ENCODE data around the gene PTH2. TPM values are rescaled to one million over a fixed set of nuclear protein-coding genes. Genes with fewer than 3 reads are reported as not detected.

The PTH2 gene
- total and polyA plus RNA-seq, 9 donors: not detected

GRCh38 chr19:49387936-49388372 lies 35.3 kb downstream of the PTH2 start, which contains the start of gene KASH5:
Gene KASH5 (plus strand): TSS chr19:49388249. CDS start chr19:49390884, 2,635 bp downstream.
- Histone ChIP-seq H3K36me3 (no peaks in the 10 kb centered on the region), H3K4me3 (no peak within 1 kb of the TSS), H3K9me3 (no peaks in the 10 kb centered on the region), H3K4me1 (ENCODE audit: insufficient read depth) (no peaks in the 10 kb centered on the region), H3K27me3 (no peaks in the 10 kb centered on the region), H3K27ac (no peak within 1 kb of the TSS)
- TF ChIP-seq CTCF (IDR thresholded peaks at IDR 0.05) (no peak), EP300 (IDR thresholded peaks at IDR 0.05) (no peak), POLR2A (IDR thresholded peaks at IDR 0.05) (no peak)
- DNase-seq: peak; percentile 42 to 77 (median 57)
- intact Hi-C loops (cut with DNase I): no loop called here
- WGBS, 3 donors: 38 to 56% (median 50%) methylated on average over 40 of the region's 40 CpGs

- Histone ChIP-seq H3K4me3 (no peak overlapping the region), H3K36me3 (no peaks in the 10 kb centered on the region), H3K4me1 (ENCODE audit: insufficient read depth) (no peaks in the 10 kb centered on the region), H3K27ac (no peak overlapping the region), H3K27me3 (no peaks in the 10 kb centered on the region), H3K9me3 (peaks cover 0 to 3% of the 10 kb centered on the region in 2 donors)
- TF ChIP-seq POLR2A (IDR thresholded peaks at IDR 0.05) (no peak), EP300 (IDR thresholded peaks at IDR 0.05) (no peak), CTCF (IDR thresholded peaks at IDR 0.05) (no peak)
- WGBS, 3 donors: 0 to 93% (median 47%) methylated on average over 1 of the region's 1 CpG
- no peak for DNase-seq
- intact Hi-C loops (cut with DNase I): no loop called here
Observed at GRCh38 chr19:49383599-49383998, 39.6 kb downstream of the PTH2 start.

- Histone ChIP-seq H3K9me3 (peaks cover 0 to 3% of the 10 kb centered on the region in 2 donors), H3K27me3 (no peaks in the 10 kb centered on the region), H3K27ac (no peak overlapping the region), H3K36me3 (no peaks in the 10 kb centered on the region), H3K4me1 (ENCODE audit: insufficient read depth) (no peaks in the 10 kb centered on the region), H3K4me3 (no peak overlapping the region)
- no peak for TF ChIP-seq EP300 (IDR thresholded peaks at IDR 0.05)
- no peak for TF ChIP-seq POLR2A (IDR thresholded peaks at IDR 0.05)
- TF ChIP-seq CTCF (IDR thresholded peaks at IDR 0.05): no peak
- WGBS, 3 donors: 88 to 92% (median 90%) methylated on average over 5 of the region's 5 CpGs
- intact Hi-C loops (cut with DNase I): no loop called here
- DNase-seq: no peak
Observed at GRCh38 chr19:49382639-49383038, 40.6 kb downstream of the PTH2 start.

GRCh38 chr19:49380391-49380790 lies 42.9 kb downstream of the PTH2 start:
- H3K27ac ChIP-seq: no peak overlapping the region
- TF ChIP-seq POLR2A (IDR thresholded peaks at IDR 0.05) (no peak), CTCF (IDR thresholded peaks at IDR 0.05) (no peak), EP300 (IDR thresholded peaks at IDR 0.05) (no peak)
- no peak overlapping the region for H3K4me3 ChIP-seq
- no peaks in the 10 kb centered on the region for H3K36me3 ChIP-seq
- no peaks in the 10 kb centered on the region for H3K4me1 ChIP-seq (ENCODE audit: insufficient read depth)
- no peak for DNase-seq
- H3K9me3 ChIP-seq: peaks cover 0 to 3% of the 10 kb centered on the region in 2 donors
- WGBS, 3 donors: 91 to 94% (median 93%) methylated on average over 3 of the region's 3 CpGs
- intact Hi-C loops (cut with DNase I): no loop called here
- H3K27me3 ChIP-seq: no peaks in the 10 kb centered on the region
